CD8-positive, alpha-beta memory T cell (primary cell): Measurements from ENCODE around the gene OR52J3. TPM values are rescaled to one million over a fixed set of nuclear protein-coding genes. Genes with fewer than 3 reads are reported as not detected.

Source experiments
- CTCF ChIA-PET: fragments of 350-600 bp; sonication (Branson Sonifier 250); formaldehyde crosslinking; loops from one replicate; lab custom pipeline; 2021; ENCODE audit warnings: antibody characterized with exemption; lab: Charles Lee
- POLR2A ChIA-PET: fragments of 350-600 bp; sonication (Branson Sonifier 250); formaldehyde crosslinking; loops from one replicate; lab custom pipeline; 2021; ENCODE audit warnings: antibody characterized with exemption; lab: Charles Lee
- DNase-seq, 5 donors: peaks; one replicate each; pipeline versions ENCODE4 v3.0.0 to v3.0.0-alpha.2; 2020 to 2022; ENCODE audit warnings: mixed read lengths in 1 of 5
- H3K27ac ChIP-seq: one replicate; pipeline ENCODE4 v1.7.0; 2013; ENCODE audit warnings: low read depth, mild to moderate bottlenecking, low read length, moderate library complexity
- H3K27me3 ChIP-seq: 2 replicates; pipeline ENCODE4 v1.7.0; 2013; ENCODE audit warnings: low read length, mild to moderate bottlenecking; ENCODE audit not compliant: insufficient read depth, poor library complexity, severe bottlenecking
- H3K36me3 ChIP-seq: 2 replicates; pipeline ENCODE4 v1.7.0; 2013; ENCODE audit warnings: mild to moderate bottlenecking, low read length, moderate library complexity; ENCODE audit not compliant: insufficient read depth
- H3K4me1 ChIP-seq: 2 replicates; pipeline ENCODE4 v1.7.0; 2013; ENCODE audit warnings: mild to moderate bottlenecking, low read length, moderate library complexity; ENCODE audit not compliant: insufficient read depth
- H3K4me3 ChIP-seq: 2 replicates; pipeline ENCODE4 v1.7.0; 2013; ENCODE audit warnings: mild to moderate bottlenecking, low read length
- H3K9me3 ChIP-seq: 2 replicates; pipeline ENCODE4 v1.7.0; 2013; ENCODE audit warnings: mild to moderate bottlenecking, low read length
- H3K27ac Mint-ChIP-seq, 8 donors: one replicate each; pipeline ENCODE4 v1.8.0; 2020 to 2021; ENCODE audit warnings: mixed read lengths in 8 of 8, mild to moderate bottlenecking in 6 of 8, inconsistent platforms in 3 of 8, moderate library complexity in 3 of 8
- H3K27me3 Mint-ChIP-seq, 2 donors: one replicate each; pipeline ENCODE4 v1.8.0; 2020 to 2021; ENCODE audit warnings: mixed read lengths in 2 of 2, mild to moderate bottlenecking in 1 of 2, moderate library complexity in 1 of 2
- H3K36me3 Mint-ChIP-seq, 3 donors: one replicate each; pipeline ENCODE4 v1.8.0; 2020 to 2021; ENCODE audit warnings: mixed read lengths in 3 of 3, inconsistent platforms in 1 of 3, mild to moderate bottlenecking in 1 of 3
- H3K4me1 Mint-ChIP-seq, 3 donors: one replicate each; pipeline ENCODE4 v1.8.0; 2020 to 2021; ENCODE audit warnings: mixed read lengths in 3 of 3, inconsistent platforms in 1 of 3, mild to moderate bottlenecking in 1 of 3
- H3K4me3 Mint-ChIP-seq, 7 donors: one replicate each; pipeline ENCODE4 v1.8.0; 2020 to 2021; ENCODE audit warnings: mixed read lengths in 7 of 7, mild to moderate bottlenecking in 6 of 7, moderate library complexity in 4 of 7, inconsistent platforms in 2 of 7
- H3K9me3 Mint-ChIP-seq, 5 donors: one replicate each; pipeline ENCODE4 v1.8.0; 2020 to 2022; ENCODE audit warnings: mixed read lengths in 5 of 5, mild to moderate bottlenecking in 3 of 5, moderate library complexity in 2 of 5, inconsistent platforms in 1 of 5
- polyA plus RNA-seq: library from polyadenylated mRNA; unstranded; fragments of 300-500 nt; fragmentation: Illumina TruSeq; gene quantifications from one replicate; pipeline ENCODE4 v1.2.3, GENCODE V29; 2021
- total RNA-seq, 2 experiments: library from RNA; stranded (reverse); gene quantifications; one replicate each; pipeline ENCODE4 v1.2.3, GENCODE V29; 2021

The OR52J3 gene
- not detected for total RNA-seq
- not detected for polyA plus RNA-seq

DNA sequence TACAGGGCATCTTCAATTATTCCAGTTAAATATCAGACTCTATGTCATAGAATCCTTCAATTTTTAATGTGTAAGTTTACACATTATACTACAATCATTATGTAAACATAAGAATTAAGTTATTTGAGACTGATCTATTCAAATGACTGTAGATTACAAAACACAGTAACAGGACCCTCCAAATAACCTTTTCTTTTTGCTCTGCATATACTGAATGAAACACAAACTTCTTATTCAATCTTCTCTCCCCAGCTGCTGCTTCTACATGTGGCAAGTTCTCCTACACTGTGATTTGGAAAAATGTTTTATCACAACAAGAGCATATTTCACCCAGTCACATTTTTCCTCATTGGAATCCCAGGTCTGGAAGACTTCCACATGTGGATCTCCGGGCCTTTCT, at the start of gene OR52J3:
Gene OR52J3, plus strand, starts transcription at position 301 of the 400 bp plus-strand sequence. Its CDS starts 0 bp downstream, at position 301.
- H3K4me1 ChIP-seq: no peaks in the 10 kb centered on the region
- Mint-ChIP-seq H3K9me3 (no peaks in the 10 kb centered on the region), H3K27me3 (no peaks in the 10 kb centered on the region), H3K36me3 (no peaks in the 10 kb centered on the region), H3K4me3 (no peak within 1 kb of the TSS), H3K27ac (no peak within 1 kb of the TSS), H3K4me1 (no peaks in the 10 kb centered on the region)
- no peak within 1 kb of the TSS for H3K27ac ChIP-seq
- no peaks in the 10 kb centered on the region for H3K36me3 ChIP-seq
- H3K4me3 ChIP-seq: no peak within 1 kb of the TSS
- no peak for DNase-seq
- no peaks in the 10 kb centered on the region for H3K27me3 ChIP-seq
- CTCF ChIA-PET: no interaction called here
- no peaks in the 10 kb centered on the region for H3K9me3 ChIP-seq
- POLR2A ChIA-PET: no interaction called here

DNA sequence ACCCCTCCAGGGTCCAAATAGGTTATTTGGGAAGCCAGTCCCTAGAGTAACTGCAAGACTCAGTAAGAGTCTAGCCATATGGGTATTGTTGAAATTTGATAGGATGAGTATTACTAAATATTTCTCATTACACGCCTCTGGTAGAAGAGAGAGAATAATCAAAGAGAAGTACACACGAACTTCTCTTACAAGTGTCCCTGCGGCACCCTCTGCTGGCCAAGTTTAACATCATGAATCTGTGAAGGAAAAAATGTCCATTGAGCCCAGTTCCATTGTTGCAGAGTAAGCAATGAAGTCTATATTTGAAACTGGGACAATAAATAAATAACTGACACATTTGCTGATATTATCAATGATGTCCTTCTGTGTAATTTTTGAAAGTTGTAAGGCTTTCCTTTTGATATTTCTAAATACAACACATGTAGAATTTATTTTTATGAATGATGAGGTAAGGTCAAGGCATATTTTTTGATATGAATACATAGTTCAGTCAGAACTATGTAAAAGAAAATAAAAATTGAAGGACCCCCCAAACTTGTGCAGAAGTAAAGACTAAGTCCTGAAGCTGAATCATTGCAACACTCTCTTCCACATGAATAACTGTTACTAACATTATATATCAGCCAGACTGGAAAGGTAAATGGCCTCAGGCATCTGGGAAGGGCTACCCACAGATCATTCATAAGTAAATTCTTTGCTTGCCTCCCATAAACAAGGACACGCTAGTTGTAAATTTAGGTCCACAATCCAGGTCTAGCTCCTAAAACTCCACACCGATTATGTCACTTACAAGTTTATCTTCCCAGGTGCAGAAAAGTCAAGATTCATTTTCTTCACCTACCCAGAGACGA, 41.7 kb upstream of the OR52J3 start:
- H3K9me3 ChIP-seq: no peaks in the 10 kb centered on the region
- no peaks in the 10 kb centered on the region for H3K4me1 ChIP-seq
- ChIA-PET CTCF (no interaction called here), POLR2A (no interaction called here)
- H3K36me3 Mint-ChIP-seq: no peaks in the 10 kb centered on the region
- H3K9me3 Mint-ChIP-seq: no peaks in the 10 kb centered on the region
- no peaks in the 10 kb centered on the region for H3K4me1 Mint-ChIP-seq
- H3K4me3 ChIP-seq: no peak overlapping the region
- no peak overlapping the region for H3K27ac ChIP-seq
- H3K27me3 Mint-ChIP-seq: peaks cover 7% of the 10 kb centered on the region in 2 donors
- H3K36me3 ChIP-seq: no peaks in the 10 kb centered on the region
- H3K4me3 Mint-ChIP-seq: no peak overlapping the region
- no peaks in the 10 kb centered on the region for H3K27me3 ChIP-seq
- DNase-seq: no peak
- no peak overlapping the region for H3K27ac Mint-ChIP-seq

DNA sequence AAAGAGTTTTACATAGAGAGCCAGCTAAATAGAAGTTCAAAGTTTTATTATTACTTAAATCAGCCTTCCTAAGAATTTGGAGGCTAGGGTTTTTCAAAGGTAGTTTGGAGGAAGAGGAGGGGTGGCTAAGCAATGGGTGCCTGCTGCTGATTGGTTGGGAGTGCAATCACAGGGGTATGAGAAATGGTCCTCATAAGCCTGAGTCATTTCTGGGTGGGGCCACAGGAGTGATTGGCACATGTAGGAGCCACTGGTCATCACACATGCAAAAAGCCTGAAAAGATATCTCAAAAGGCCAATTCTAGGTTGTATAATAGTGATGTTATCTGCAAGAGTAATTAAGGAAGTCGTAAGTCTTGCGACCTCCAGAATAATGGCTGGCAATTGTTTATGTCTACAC, 38.8 kb upstream of the OR52J3 start:
- Histone ChIP-seq H3K36me3 (no peaks in the 10 kb centered on the region), H3K27me3 (no peaks in the 10 kb centered on the region), H3K4me3 (no peak overlapping the region), H3K9me3 (no peaks in the 10 kb centered on the region), H3K27ac (no peak overlapping the region), H3K4me1 (no peaks in the 10 kb centered on the region)
- Mint-ChIP-seq H3K27me3 (peaks cover 4 to 8% of the 10 kb centered on the region in 2 donors), H3K9me3 (peaks cover 0 to 2% (median 0%) of the 10 kb centered on the region in 5 donors), H3K36me3 (no peaks in the 10 kb centered on the region), H3K4me3 (no peak overlapping the region), H3K4me1 (no peaks in the 10 kb centered on the region), H3K27ac (peak overlapping the region in 1 of 8 donors; percentile 33)
- ChIA-PET POLR2A (no interaction called here), CTCF (no interaction called here)
- DNase-seq: no peak

DNA sequence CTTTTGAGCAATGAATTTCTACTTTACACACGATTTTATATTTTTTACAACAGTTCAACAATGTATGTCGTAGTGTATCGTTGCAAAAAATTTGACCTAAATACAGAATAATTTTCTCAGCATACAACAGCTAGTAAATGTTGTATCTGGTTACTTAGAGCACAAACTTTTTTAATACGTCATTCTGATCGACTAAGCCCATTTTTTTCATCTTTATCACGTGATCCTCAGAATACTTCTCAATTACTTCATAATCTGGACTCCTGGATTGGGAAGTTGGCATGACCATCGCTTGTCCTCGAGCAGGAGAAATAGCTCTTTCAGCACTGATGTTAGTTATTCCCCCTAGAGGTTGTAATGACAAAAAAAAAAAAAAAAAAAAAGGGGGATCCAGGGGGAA, 35.1 kb upstream of the OR52J3 start:
- Histone ChIP-seq H3K9me3 (no peaks in the 10 kb centered on the region), H3K4me1 (no peaks in the 10 kb centered on the region), H3K27me3 (no peaks in the 10 kb centered on the region), H3K4me3 (no peak overlapping the region), H3K27ac (no peak overlapping the region), H3K36me3 (no peaks in the 10 kb centered on the region)
- Mint-ChIP-seq H3K4me1 (no peaks in the 10 kb centered on the region), H3K36me3 (no peaks in the 10 kb centered on the region), H3K27me3 (peaks cover 0 to 2% of the 10 kb centered on the region in 2 donors), H3K9me3 (peaks cover 0 to 2% (median 0%) of the 10 kb centered on the region in 5 donors), H3K27ac (no peak overlapping the region), H3K4me3 (no peak overlapping the region)
- CTCF ChIA-PET: no interaction called here
- POLR2A ChIA-PET: no interaction called here
- no peak for DNase-seq

DNA sequence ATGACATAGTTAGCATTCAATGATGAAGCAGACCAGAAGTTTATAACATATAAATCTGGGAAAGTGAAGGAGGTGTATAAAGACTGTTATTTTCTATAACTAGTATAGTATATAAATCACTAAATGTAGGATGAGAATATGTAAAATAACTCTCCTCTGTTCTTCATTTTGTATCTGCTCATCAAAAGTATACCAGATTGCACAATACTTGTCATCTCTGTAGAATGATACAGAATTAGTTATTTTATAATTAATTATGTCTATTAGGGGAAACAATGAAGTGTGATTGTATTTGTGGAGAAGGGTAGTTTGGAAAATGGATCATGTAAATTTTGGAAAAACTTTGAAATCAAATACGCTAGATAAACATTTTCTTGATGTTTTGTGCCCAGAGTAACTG, 33.3 kb upstream of the OR52J3 start:
- Histone ChIP-seq H3K4me1 (no peaks in the 10 kb centered on the region), H3K27me3 (no peaks in the 10 kb centered on the region), H3K9me3 (no peaks in the 10 kb centered on the region), H3K27ac (no peak overlapping the region), H3K36me3 (no peaks in the 10 kb centered on the region), H3K4me3 (no peak overlapping the region)
- no peak for DNase-seq
- no peak overlapping the region for H3K27ac Mint-ChIP-seq
- no peak overlapping the region for H3K4me3 Mint-ChIP-seq
- H3K27me3 Mint-ChIP-seq: peaks cover 0 to 2% of the 10 kb centered on the region in 2 donors
- H3K9me3 Mint-ChIP-seq: peaks cover 0 to 2% (median 0%) of the 10 kb centered on the region in 5 donors
- no peaks in the 10 kb centered on the region for H3K36me3 Mint-ChIP-seq
- ChIA-PET CTCF (no interaction called here), POLR2A (no interaction called here)
- H3K4me1 Mint-ChIP-seq: no peaks in the 10 kb centered on the region

DNA sequence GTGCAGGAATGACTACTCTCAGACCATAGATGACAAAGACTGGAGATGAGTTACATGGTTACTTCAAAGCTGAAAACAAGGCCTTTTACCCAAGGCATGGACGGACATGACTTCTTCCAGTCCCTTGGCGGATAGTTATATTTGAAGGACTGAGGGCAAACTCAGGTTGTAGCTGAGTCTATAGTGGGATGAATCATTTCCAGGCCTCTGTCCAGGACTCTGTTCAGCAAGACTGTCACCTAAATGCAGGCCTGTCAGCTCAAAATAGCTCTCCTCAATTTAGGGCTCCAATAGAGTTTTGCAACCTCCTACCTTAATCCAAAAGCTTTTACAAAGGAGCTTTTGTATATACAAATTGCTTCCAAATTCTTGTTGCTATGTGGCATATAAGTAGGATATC, 24.3 kb upstream of the OR52J3 start:
- H3K36me3 Mint-ChIP-seq: peaks cover 0 to 1% (median 0%) of the 10 kb centered on the region in 3 donors
- Histone ChIP-seq H3K27ac (no peak overlapping the region), H3K4me1 (no peaks in the 10 kb centered on the region), H3K4me3 (no peak overlapping the region), H3K9me3 (peaks cover 11% of the 10 kb centered on the region), H3K27me3 (no peaks in the 10 kb centered on the region), H3K36me3 (no peaks in the 10 kb centered on the region)
- ChIA-PET POLR2A (no interaction called here), CTCF (no interaction called here)
- H3K4me1 Mint-ChIP-seq: no peaks in the 10 kb centered on the region
- peaks cover 0 to 1% of the 10 kb centered on the region in 2 donors for H3K27me3 Mint-ChIP-seq
- H3K4me3 Mint-ChIP-seq: no peak overlapping the region
- H3K27ac Mint-ChIP-seq: no peak overlapping the region
- H3K9me3 Mint-ChIP-seq: peaks cover 17 to 26% (median 22%) of the 10 kb centered on the region in 5 donors
- no peak for DNase-seq

DNA sequence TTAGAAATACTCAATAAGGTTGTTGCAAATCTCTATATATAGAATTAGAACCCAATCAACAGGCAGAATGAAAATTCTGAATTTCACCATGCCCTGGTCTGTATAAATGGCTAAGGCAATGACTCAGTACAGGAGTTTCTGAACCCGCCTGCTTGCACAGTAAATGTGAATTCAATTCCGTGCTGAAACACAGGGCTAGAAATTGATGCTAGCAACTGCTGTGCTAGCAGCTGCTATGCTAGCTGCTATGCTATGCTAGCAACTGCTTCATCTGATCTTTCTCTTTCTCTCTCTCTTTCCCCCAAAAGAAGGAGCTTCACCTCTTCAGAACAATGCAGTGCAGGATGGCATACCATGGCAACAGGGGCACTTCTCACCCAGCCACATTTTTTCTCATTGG, 9.7 kb upstream of the OR52J3 start:
- ChIA-PET CTCF (no interaction called here), POLR2A (no interaction called here)
- H3K27me3 ChIP-seq: no peaks in the 10 kb centered on the region
- H3K27ac Mint-ChIP-seq: no peak overlapping the region
- no peak overlapping the region for H3K4me3 Mint-ChIP-seq
- no peaks in the 10 kb centered on the region for H3K4me1 ChIP-seq
- no peak overlapping the region for H3K4me3 ChIP-seq
- H3K27me3 Mint-ChIP-seq: no peaks in the 10 kb centered on the region
- H3K9me3 Mint-ChIP-seq: peaks cover 0 to 2% (median 0%) of the 10 kb centered on the region in 5 donors
- no peak for DNase-seq
- H3K36me3 Mint-ChIP-seq: no peaks in the 10 kb centered on the region
- no peaks in the 10 kb centered on the region for H3K9me3 ChIP-seq
- no peak overlapping the region for H3K27ac ChIP-seq
- no peaks in the 10 kb centered on the region for H3K4me1 Mint-ChIP-seq
- H3K36me3 ChIP-seq: no peaks in the 10 kb centered on the region

DNA sequence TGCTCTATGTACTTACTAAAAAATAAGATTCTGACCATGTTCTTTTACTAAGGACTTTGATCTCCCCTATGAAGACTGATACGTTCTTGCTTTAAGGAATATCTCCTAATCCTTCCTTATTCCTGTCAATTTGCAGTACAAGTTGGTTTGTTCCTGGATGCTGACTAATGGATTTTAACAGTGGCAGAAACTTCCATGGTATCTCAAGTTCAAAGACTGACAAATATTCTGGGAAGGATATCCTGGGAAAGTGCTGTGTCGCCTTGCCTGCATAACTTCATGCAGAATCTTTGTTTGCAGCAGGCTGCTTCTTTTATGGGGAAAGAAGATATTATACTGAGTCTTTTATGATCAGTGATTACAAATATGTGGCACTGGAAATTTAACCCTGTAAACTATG, 8.4 kb upstream of the OR52J3 start:
- Histone ChIP-seq H3K27me3 (no peaks in the 10 kb centered on the region), H3K9me3 (no peaks in the 10 kb centered on the region), H3K27ac (no peak overlapping the region), H3K4me3 (no peak overlapping the region), H3K36me3 (no peaks in the 10 kb centered on the region), H3K4me1 (no peaks in the 10 kb centered on the region)
- Mint-ChIP-seq H3K4me1 (no peaks in the 10 kb centered on the region), H3K27me3 (no peaks in the 10 kb centered on the region), H3K4me3 (no peak overlapping the region), H3K36me3 (no peaks in the 10 kb centered on the region), H3K9me3 (peaks cover 0 to 2% (median 0%) of the 10 kb centered on the region in 5 donors), H3K27ac (no peak overlapping the region)
- CTCF ChIA-PET: no interaction called here
- POLR2A ChIA-PET: no interaction called here
- DNase-seq: no peak
